Endothelial cell (in vitro differentiated cells): ENCODE measurements around the gene PSMD2. TPM values are rescaled to one million over a fixed set of nuclear protein-coding genes. Genes with fewer than 3 reads are reported as not detected.
A peak's percentile ranks its signal among the peaks of the same experiment; 100 is the strongest.

ENCODE experiments used
- DNase-seq: peaks from one replicate; pipeline ENCODE4 v3.0.0; 2021; ENCODE audit warnings: low spot score
- H3K27ac Mint-ChIP-seq: one replicate; pipeline ENCODE4 v1.8.0; 2021; ENCODE audit warnings: mixed read lengths, inconsistent platforms; ENCODE audit not compliant: unreplicated experiment
- H3K27me3 Mint-ChIP-seq: one replicate; pipeline ENCODE4 v1.8.0; 2021; ENCODE audit warnings: mild to moderate bottlenecking, moderate library complexity, mixed read lengths, inconsistent platforms; ENCODE audit not compliant: unreplicated experiment
- H3K36me3 Mint-ChIP-seq: one replicate; pipeline ENCODE4 v1.8.0; 2021; ENCODE audit warnings: mild to moderate bottlenecking, low read depth, mixed read lengths, inconsistent platforms; ENCODE audit not compliant: unreplicated experiment
- H3K4me1 Mint-ChIP-seq: one replicate; pipeline ENCODE4 v1.8.0; 2021; ENCODE audit warnings: mild to moderate bottlenecking, mixed read lengths, inconsistent platforms; ENCODE audit not compliant: unreplicated experiment
- H3K4me3 Mint-ChIP-seq: one replicate; pipeline ENCODE4 v1.8.0; 2021; ENCODE audit warnings: mild to moderate bottlenecking, mixed read lengths, inconsistent platforms; ENCODE audit not compliant: unreplicated experiment
- H3K9me3 Mint-ChIP-seq: one replicate; pipeline ENCODE4 v1.8.0; 2021; ENCODE audit warnings: mixed read lengths, inconsistent platforms; ENCODE audit not compliant: unreplicated experiment
- CTCF ChIP-seq: fragments of 200-600 bp; sonication (generic); IDR thresholded peaks from one replicate; pipeline ENCODE4 v1.5.0; 2021; ENCODE audit warnings: antibody characterized with exemption; ENCODE audit not compliant: unreplicated experiment
- total RNA-seq: library from RNA; stranded (reverse); fragmentation: NEBNext Ultra II Directional; extraction: Animal tissue kit (Norgen Biotek cat#: 25700); gene quantifications from one replicate; pipeline ENCODE4 v1.2.1, GENCODE V29; 2021; ENCODE audit not compliant: unreplicated experiment

The PSMD2 gene
- total RNA-seq, 1 donor from 2014 or later = 292 TPM

- H3K27ac Mint-ChIP-seq = no peak overlapping the region
- peaks cover 6% of the 10 kb centered on the region for H3K4me1 Mint-ChIP-seq
- H3K4me3 Mint-ChIP-seq = no peak overlapping the region
- no peaks in the 10 kb centered on the region for H3K9me3 Mint-ChIP-seq
- TF ChIP-seq CTCF = no peak
- DNase-seq = no peak
- peaks cover 4% of the 10 kb centered on the region for H3K27me3 Mint-ChIP-seq
- H3K36me3 Mint-ChIP-seq = no peaks in the 10 kb centered on the region
Observed at GRCh38 chr3:184291738-184292445, 7.1 kb upstream of the PSMD2 start.

- Mint-ChIP-seq H3K27me3 (peaks cover 3% of the 10 kb centered on the region), H3K9me3 (no peaks in the 10 kb centered on the region), H3K36me3 (no peaks in the 10 kb centered on the region), H3K4me3 (no peak overlapping the region), H3K4me1 (peaks cover 19% of the 10 kb centered on the region), H3K27ac (no peak overlapping the region)
- no peak for DNase-seq
- no peak for TF ChIP-seq CTCF
Observed at GRCh38 chr3:184295771-184296170, 3.3 kb upstream of the PSMD2 start.

- DNase-seq = no peak
- Mint-ChIP-seq H3K36me3 (peaks cover 4% of the 10 kb centered on the region), H3K27me3 (peaks cover 3% of the 10 kb centered on the region), H3K4me1 (peaks cover 19% of the 10 kb centered on the region), H3K27ac (no peak overlapping the region), H3K4me3 (no peak overlapping the region), H3K9me3 (no peaks in the 10 kb centered on the region)
- TF ChIP-seq CTCF = no peak
Observed at GRCh38 chr3:184296616-184297015, 2.4 kb upstream of the PSMD2 start.

- Mint-ChIP-seq H3K36me3 (peaks cover 32% of the 10 kb centered on the region), H3K27ac (peak overlapping the region; percentile 92), H3K4me1 (peaks cover 14% of the 10 kb centered on the region), H3K4me3 (peak overlapping the region; percentile 99), H3K27me3 (peaks cover 6% of the 10 kb centered on the region), H3K9me3 (no peaks in the 10 kb centered on the region)
- no peak for DNase-seq
- TF ChIP-seq CTCF = no peak
Observed at GRCh38 chr3:184299488-184300377, 692 bp downstream of the PSMD2 start.

- Mint-ChIP-seq H3K27ac (peak overlapping the region; percentile 92), H3K4me3 (peak overlapping the region; percentile 99), H3K4me1 (peaks cover 14% of the 10 kb centered on the region), H3K9me3 (no peaks in the 10 kb centered on the region), H3K27me3 (peaks cover 6% of the 10 kb centered on the region), H3K36me3 (peaks cover 35% of the 10 kb centered on the region)
- DNase-seq = no peak
- TF ChIP-seq CTCF = no peak
Observed at GRCh38 chr3:184300378-184300720, 1.3 kb downstream of the PSMD2 start.
